ENCODE results near the gene DAPP1.

DNA sequence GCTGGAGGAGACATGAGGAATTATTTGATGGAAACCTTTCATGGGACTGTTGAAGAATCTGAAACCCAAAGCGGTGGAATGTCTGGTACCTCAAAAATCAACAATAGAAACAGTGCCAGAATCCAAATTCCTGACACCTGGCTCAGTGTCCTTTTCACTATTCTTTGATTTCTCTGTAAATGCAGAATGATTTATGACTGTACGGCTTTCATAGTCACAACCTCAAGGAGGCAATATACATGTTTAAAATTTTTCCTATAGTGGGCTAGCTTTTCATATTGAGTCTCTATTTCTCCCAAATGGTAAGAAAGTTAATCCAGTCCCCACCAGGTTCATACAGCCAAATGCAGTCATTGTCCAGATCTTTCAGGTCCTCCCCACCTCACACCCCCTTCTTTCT is 19.3 kb downstream of the DAPP1 start:
- TF ChIP-seq POLR2AphosphoS5 (IDR thresholded peaks at IDR 0.05; ENCODE audit: insufficient read depth, low read depth, low read length) = no peak
- no peak for TF ChIP-seq POLR2A (IDR thresholded peaks at IDR 0.05; ENCODE audit: low read depth, low read length)
- TF ChIP-seq, protein P1, sequence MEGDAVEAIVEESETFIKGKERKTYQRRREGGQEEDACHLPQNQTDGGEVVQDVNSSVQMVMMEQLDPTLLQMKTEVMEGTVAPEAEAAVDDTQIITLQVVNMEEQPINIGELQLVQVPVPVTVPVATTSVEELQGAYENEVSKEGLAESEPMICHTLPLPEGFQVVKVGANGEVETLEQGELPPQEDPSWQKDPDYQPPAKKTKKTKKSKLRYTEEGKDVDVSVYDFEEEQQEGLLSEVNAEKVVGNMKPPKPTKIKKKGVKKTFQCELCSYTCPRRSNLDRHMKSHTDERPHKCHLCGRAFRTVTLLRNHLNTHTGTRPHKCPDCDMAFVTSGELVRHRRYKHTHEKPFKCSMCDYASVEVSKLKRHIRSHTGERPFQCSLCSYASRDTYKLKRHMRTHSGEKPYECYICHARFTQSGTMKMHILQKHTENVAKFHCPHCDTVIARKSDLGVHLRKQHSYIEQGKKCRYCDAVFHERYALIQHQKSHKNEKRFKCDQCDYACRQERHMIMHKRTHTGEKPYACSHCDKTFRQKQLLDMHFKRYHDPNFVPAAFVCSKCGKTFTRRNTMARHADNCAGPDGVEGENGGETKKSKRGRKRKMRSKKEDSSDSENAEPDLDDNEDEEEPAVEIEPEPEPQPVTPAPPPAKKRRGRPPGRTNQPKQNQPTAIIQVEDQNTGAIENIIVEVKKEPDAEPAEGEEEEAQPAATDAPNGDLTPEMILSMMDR (IDR thresholded peaks at IDR 0.05; ENCODE audit: extremely low read depth in 1 of 2, insufficient read depth in 1 of 2, low read depth in 1 of 2, low read length in 2 of 2) = no peak
- TF ChIP-seq MYC (IDR thresholded peaks at IDR 0.05; ENCODE audit: low read depth, low read length) = no peak
- TF ChIP-seq JUN (IDR thresholded peaks at IDR 0.05; ENCODE audit: borderline replicate concordance, insufficient read depth, insufficient read length, low read depth) = no peak
